Measurements from ENCODE around the gene LRRC14B.

GRCh38 chr5:195401-196160 is 4.3 kb downstream of the LRRC14B start:
- TF ChIP-seq CTCF (IDR thresholded peaks at IDR 0.05) (no peak), POLR2A (IDR thresholded peaks at IDR 0.05) (no peak)
